ENCODE measurements around the gene ALDH1L2.

ALDH1L2 gene

DNA sequence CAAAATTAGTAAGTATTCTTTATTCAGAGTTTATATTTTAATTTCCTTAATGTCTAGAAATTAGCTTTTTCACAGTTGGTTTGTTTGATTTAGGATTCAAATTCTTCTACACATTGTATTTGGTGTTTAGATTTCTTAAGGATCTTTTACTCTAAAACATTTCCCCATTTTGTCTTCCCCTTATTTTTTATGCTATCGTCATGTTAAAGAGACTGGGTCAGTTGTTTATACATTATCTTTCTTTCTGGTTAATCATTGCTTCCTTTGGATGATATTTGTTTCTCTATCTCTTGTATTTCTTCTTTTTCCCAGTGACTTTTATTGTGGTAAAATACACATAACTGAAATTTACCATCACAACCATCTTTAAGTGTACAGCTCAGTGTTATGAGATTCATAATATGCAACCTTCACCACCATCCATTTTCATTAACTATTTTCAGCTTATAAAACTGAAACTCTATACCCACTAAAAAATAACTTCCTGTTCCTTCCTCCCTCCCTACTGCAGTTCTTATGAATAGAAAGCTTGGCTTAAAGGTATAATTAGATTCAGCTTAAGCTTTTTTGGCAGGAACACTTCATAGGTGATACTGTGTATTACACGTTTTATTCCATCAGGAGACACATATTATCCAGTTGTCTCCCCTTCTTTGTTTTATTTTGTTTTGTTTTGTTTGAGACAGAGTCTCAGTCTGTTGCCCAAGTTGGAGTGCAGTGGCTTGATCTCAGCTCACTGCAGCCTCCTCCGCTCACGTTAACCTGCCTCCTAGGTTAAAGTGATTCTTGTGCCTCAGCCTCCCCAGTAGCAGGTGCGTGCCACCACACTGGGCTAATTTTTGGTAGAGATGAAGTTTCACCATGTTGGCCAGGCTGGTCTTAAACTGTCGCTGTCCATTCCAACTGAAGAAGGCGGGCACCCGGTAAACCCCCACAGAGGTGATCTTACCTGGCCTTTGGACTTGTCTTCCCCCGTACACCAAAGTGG lies 53.1 kb downstream of the ALDH1L2 start:
- H3K27ac Mint-ChIP-seq = peak overlapping the region; percentile 57
- no peaks in the 10 kb centered on the region for H3K9me3 Mint-ChIP-seq
- H3K4me3 Mint-ChIP-seq = peak overlapping the region; percentile 23
- H3K36me3 Mint-ChIP-seq (ENCODE audit: low read depth) = peaks cover 17% of the 10 kb centered on the region
- peaks cover 37% of the 10 kb centered on the region for H3K4me1 Mint-ChIP-seq (ENCODE audit: low read depth)
- H3K27me3 Mint-ChIP-seq = no peaks in the 10 kb centered on the region

DNA sequence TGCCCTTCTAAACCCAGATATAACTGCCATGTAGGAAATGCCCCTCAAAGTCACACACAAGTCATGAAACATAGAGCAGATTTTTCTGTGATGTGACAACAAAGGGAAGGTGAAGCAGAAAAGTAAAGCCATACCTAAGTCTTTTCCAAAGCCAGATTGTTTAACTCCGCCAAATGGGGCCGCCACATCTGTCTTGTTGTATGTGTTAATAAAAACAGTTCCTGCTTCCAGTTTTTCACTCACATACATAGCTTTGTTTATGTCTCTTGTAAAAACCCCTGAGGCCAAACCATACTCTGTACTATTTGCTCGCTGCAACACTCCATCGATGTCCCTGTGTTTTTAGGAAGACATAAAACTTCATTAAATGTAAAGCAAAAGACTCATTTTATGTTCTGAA lies 57.8 kb downstream of the ALDH1L2 start:
- H3K36me3 Mint-ChIP-seq (ENCODE audit: low read depth) = peaks cover 20% of the 10 kb centered on the region
- H3K9me3 Mint-ChIP-seq = no peaks in the 10 kb centered on the region
- H3K4me1 Mint-ChIP-seq (ENCODE audit: low read depth) = peaks cover 8% of the 10 kb centered on the region
- no peak overlapping the region for H3K4me3 Mint-ChIP-seq
- H3K27me3 Mint-ChIP-seq = no peaks in the 10 kb centered on the region
- no peak overlapping the region for H3K27ac Mint-ChIP-seq

DNA sequence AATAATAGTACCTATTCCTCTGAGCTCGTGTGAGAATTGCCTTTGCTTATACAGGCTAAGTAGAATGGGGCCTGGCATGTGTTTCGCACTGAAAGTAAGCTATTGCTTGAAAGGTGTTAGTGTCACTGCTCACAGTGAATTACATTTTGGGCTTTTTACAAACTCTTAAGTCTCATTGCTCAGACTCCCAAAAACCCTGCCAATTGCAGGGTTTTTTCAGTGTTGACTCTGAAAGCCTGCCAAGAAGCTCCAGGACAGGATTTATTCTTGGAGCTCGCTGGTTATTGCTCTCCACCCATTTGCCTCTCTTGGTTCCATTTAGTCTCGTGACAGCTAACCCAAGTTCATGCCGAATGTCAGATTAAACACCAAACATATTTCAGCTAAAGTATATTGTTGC lies 58.4 kb downstream of the ALDH1L2 start:
- Mint-ChIP-seq H3K9me3 (no peaks in the 10 kb centered on the region), H3K27me3 (no peaks in the 10 kb centered on the region), H3K4me3 (no peak overlapping the region), H3K27ac (no peak overlapping the region), H3K36me3 (ENCODE audit: low read depth) (peaks cover 20% of the 10 kb centered on the region), H3K4me1 (ENCODE audit: low read depth) (peaks cover 3% of the 10 kb centered on the region)

DNA sequence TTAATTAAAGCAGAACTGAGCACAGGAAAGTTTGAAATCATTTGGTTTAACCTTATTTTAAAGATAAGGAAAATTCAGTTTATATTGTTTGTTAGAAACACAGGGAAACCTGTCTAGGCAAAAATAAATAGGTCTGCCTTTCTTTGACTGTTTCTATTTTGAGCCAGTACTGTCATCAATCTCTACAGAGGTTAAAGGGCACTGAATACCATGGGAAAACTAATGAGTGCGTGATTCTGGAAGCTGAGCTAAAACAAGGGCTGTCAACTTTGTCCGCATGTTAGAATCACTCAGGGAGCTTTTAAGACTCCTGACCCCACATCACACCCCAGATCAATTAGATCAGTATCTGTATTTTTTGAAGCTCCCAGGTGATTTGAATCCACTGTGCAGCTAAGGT lies 59.3 kb downstream of the ALDH1L2 start:
- H3K36me3 Mint-ChIP-seq (ENCODE audit: low read depth) = peaks cover 20% of the 10 kb centered on the region
- H3K4me1 Mint-ChIP-seq (ENCODE audit: low read depth) = no peaks in the 10 kb centered on the region
- no peak overlapping the region for H3K27ac Mint-ChIP-seq
- no peak overlapping the region for H3K4me3 Mint-ChIP-seq
- no peaks in the 10 kb centered on the region for H3K9me3 Mint-ChIP-seq
- no peaks in the 10 kb centered on the region for H3K27me3 Mint-ChIP-seq

DNA sequence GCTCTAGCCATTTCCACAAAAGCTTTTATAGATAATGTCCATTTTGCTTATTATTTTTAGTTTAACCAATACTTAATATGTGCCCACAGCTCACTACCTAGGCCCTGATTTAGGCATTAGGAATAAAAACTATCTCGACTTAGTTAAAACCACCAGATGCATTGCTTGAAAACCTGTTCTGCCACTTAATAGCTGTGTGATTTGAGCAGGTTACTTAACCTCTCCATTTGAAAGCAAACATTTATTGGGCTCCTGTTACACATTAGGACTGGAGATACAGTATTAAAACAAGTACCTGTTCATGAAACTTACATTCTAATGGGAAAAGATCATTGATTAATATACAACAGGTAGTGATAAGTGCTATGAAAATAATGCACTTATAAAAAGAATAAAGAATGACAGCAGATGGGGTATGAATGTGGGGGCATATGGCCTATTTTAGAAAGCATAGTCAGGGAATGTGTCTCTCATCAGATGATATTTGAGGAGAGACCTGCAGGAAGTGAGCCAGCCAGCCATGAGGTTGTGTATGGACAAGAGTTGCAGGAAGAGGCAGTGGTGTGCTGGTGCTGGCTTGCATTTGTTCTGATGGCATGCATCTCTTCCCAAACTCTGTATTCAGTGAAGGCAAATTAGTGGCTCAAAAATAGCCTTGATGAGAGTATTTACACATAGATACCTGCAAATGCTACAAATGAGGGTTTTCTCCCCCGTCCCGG lies 63.9 kb downstream of the ALDH1L2 start:
- Mint-ChIP-seq H3K4me3 (no peak overlapping the region), H3K27ac (no peak overlapping the region), H3K4me1 (ENCODE audit: low read depth) (no peaks in the 10 kb centered on the region), H3K27me3 (no peaks in the 10 kb centered on the region), H3K9me3 (no peaks in the 10 kb centered on the region), H3K36me3 (ENCODE audit: low read depth) (peaks cover 30% of the 10 kb centered on the region)

DNA sequence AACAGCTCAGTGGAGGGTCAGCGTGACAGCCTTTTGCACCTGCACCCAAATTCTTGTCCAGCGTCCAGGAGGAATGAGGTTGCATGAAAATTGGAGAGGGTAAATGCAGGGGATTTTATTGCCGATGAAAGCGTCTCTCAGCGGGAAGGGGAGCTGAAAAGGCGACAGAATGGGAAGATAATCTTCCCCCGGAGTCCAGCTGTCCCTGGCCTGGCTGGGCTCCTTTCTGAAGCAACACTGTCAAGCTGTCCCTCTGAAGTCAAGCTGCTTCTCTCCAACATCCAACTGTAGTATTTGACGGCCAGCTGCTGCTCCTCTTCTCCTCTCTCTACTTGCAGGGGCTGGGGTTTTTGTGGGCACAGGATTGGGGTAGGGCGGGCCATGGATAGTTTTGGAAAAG lies 65.5 kb downstream of the ALDH1L2 start:
- no peaks in the 10 kb centered on the region for H3K27me3 Mint-ChIP-seq
- H3K4me1 Mint-ChIP-seq (ENCODE audit: low read depth) = no peaks in the 10 kb centered on the region
- no peaks in the 10 kb centered on the region for H3K9me3 Mint-ChIP-seq
- no peak overlapping the region for H3K27ac Mint-ChIP-seq
- peaks cover 41% of the 10 kb centered on the region for H3K36me3 Mint-ChIP-seq (ENCODE audit: low read depth)
- H3K4me3 Mint-ChIP-seq = no peak overlapping the region

DNA sequence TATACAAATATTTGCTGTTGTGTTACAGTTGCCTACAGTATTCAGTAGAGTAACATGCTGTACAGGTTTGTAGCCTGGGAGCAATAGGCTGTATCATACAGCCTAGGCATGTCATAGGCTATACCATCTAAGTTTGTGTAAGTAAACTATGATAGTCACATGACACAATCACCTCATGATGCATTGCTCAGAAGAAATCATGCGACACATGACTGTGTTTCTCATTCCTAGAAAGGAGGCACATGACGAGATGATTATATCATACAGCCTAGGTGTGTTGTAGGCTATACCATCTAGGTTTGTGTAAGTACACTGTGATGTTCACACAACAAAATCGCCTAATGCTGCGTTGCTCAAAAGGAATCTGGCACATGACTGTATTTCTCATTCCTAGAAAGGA lies 66.2 kb downstream of the ALDH1L2 start:
- H3K27ac Mint-ChIP-seq = no peak overlapping the region
- H3K9me3 Mint-ChIP-seq = no peaks in the 10 kb centered on the region
- H3K27me3 Mint-ChIP-seq = no peaks in the 10 kb centered on the region
- H3K4me3 Mint-ChIP-seq = no peak overlapping the region
- peaks cover 40% of the 10 kb centered on the region for H3K36me3 Mint-ChIP-seq (ENCODE audit: low read depth)
- H3K4me1 Mint-ChIP-seq (ENCODE audit: low read depth) = no peaks in the 10 kb centered on the region

DNA sequence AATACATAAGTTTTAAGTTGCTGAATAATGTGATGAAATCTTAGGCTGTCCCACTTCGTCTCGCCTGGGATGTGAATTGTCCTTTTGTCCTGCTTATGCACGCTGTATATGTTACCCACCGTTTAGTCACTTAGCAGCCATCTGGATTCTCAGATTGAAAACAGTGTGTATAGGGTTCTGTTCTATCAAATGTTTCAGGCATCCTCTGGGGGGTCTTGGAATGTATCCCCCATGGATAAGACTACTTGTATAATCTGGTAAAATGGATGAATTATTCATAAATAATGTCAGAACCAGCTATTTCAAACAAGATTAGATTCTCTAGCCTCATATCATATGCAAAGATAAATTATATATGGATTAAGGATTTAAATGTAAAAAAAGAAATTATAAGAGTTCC lies 68.7 kb downstream of the ALDH1L2 start:
- Mint-ChIP-seq H3K27me3 (no peaks in the 10 kb centered on the region), H3K4me1 (ENCODE audit: low read depth) (no peaks in the 10 kb centered on the region), H3K9me3 (peaks cover 4% of the 10 kb centered on the region), H3K4me3 (no peak overlapping the region), H3K36me3 (ENCODE audit: low read depth) (peaks cover 57% of the 10 kb centered on the region), H3K27ac (no peak overlapping the region)

DNA sequence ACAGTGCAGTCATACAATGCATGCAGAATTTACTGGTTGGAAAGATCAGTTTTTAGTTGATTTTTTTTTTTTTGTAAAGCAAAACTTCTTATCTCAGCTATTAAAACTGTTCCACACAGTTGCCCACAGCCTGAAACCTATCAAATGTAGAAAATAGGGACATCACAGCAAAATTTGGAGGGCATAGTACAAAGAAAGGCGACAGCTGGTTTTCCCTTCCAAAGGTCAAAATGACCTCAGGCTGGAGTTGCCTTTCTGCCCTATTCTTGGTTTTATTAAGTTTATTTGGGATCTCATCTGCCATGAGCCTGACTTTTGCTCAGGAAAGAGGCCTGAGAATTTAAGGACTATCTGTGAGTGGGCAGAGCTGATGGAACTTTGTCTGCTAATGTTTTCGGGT lies 69.7 kb downstream of the ALDH1L2 start:
- Mint-ChIP-seq H3K4me3 (no peak overlapping the region), H3K36me3 (ENCODE audit: low read depth) (peaks cover 67% of the 10 kb centered on the region), H3K9me3 (peaks cover 10% of the 10 kb centered on the region), H3K4me1 (ENCODE audit: low read depth) (no peaks in the 10 kb centered on the region), H3K27ac (no peak overlapping the region), H3K27me3 (no peaks in the 10 kb centered on the region)

DNA sequence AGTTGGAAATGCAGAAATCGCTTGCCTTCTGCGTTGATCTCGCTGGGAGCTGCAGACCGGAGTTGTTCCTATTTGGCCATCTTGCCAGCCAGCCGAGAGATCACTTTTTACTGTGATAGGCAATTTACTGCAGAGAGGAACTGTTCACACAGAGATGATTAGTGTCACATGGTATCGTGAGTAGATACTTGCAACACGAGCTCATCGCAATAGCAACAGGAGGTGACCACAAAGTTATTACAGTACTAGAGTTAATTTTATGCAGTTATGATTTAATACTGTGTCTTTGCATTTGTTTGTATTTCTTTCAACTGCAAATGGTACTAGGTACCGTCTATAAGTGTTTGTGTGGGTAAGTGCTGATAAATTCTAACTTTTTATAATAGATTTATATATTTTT lies 70.4 kb downstream of the ALDH1L2 start:
- Mint-ChIP-seq H3K27ac (no peak overlapping the region), H3K4me3 (no peak overlapping the region), H3K36me3 (ENCODE audit: low read depth) (peaks cover 74% of the 10 kb centered on the region), H3K27me3 (no peaks in the 10 kb centered on the region), H3K9me3 (peaks cover 10% of the 10 kb centered on the region), H3K4me1 (ENCODE audit: low read depth) (no peaks in the 10 kb centered on the region)

DNA sequence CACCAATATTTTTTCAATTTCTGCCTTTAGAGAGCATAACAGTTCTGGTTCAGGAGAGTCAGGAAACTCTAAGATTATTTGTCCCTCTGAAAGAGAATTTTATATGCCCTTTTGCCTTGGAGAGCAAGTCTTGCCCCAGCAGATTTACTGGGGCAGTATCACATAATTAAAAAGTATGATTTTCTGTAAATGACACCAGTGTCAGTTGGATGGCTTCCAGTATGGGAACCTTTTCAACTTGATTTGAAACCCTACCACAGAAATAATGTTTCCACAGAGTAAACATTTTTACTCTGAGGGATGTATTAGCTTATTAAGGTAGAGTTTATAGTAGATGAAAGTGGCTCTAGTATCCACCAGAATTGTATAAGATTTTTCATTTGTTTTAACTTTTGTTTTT lies 82.8 kb downstream of the ALDH1L2 start:
- H3K9me3 Mint-ChIP-seq = peaks cover 8% of the 10 kb centered on the region
- no peak overlapping the region for H3K4me3 Mint-ChIP-seq
- no peaks in the 10 kb centered on the region for H3K4me1 Mint-ChIP-seq (ENCODE audit: low read depth)
- peaks cover 93% of the 10 kb centered on the region for H3K36me3 Mint-ChIP-seq (ENCODE audit: low read depth)
- no peaks in the 10 kb centered on the region for H3K27me3 Mint-ChIP-seq
- no peak overlapping the region for H3K27ac Mint-ChIP-seq

DNA sequence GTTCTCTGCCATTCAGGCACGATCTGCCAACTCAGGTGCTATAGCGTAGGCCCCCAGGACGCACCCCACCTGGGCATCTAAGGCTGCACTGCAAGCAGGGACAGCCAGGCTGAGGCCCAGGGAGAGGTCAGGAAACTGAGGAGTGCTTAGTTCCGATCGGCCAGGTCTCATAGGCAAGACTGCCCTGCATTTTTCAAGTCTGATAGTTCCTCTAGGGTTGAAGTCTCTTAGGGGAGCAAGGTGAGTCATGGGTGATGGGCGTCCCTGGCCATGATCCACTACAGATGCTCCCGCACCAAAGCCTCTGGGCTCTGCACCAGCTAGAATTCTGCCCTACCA lies 84.9 kb downstream of the ALDH1L2 start:
- Mint-ChIP-seq H3K4me1 (ENCODE audit: low read depth) (no peaks in the 10 kb centered on the region), H3K4me3 (no peak overlapping the region), H3K36me3 (ENCODE audit: low read depth) (peaks cover 88% of the 10 kb centered on the region), H3K9me3 (peaks cover 8% of the 10 kb centered on the region), H3K27me3 (no peaks in the 10 kb centered on the region), H3K27ac (no peak overlapping the region)

DNA sequence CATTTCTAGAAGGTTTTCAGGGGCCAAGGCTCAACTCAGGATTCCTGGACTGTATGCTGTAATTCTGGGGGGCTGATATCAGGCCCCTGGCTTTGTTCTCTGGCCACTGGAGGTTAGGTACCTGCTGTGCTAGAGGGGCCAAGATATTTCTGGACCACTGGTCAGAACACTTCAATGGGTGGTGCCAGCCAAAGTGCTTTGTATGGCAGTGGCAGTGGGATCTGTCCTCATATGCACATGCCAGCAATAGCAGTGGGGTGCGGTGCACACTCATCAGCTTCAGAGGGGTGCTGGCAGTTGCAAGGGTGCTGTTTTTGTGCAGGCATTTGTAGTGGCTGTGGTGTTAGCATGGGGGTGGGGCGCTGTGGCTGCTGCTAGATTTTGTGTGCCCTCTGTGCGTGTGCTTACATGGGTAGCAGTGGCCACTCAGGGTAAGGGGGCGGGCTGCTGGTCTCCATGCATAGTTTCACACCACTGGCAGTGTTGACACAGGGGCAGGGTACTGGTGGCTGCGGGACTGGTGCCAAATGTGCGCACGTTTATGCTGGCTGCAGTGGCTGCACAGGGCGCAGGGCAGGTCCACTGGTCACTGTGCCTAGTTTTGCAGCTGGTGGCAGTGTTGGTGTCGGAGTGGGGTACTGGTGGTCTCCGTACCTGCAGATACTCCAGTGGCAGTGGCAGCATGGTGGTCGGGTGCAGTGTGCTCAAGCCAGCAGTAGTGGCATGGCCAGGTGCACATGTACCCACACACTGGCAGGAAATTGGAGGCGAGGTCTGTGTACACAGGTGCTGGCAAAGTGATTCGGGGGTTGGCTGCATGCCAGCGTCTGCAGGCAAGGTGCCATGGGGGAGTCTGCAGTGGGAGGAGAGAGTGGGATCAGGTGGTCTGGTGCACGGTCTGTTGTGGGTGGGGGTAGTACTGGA lies 85.6 kb downstream of the ALDH1L2 start:
- Mint-ChIP-seq H3K27ac (no peak overlapping the region), H3K4me1 (ENCODE audit: low read depth) (no peaks in the 10 kb centered on the region), H3K9me3 (peaks cover 8% of the 10 kb centered on the region), H3K36me3 (ENCODE audit: low read depth) (peaks cover 88% of the 10 kb centered on the region), H3K4me3 (no peak overlapping the region), H3K27me3 (no peaks in the 10 kb centered on the region)

DNA sequence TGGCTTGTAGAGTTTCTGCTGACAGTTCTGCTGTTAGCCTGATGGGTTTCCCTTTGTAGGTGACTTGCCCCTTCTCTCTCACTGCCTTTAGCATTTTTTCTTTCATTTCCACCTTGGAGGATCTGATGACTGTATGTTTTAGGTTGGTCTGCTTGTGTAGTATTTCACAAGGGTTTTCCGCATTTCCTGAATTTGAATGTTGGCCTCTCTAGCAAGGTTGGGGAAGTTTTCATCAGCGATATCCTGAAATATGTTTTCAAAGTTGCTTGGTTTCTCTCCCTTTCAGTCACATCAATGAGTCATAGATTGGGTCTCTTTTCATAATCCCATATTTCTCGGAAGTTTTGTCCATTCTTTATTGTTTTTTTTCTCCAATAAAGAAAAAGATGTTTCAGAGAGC lies 86.7 kb downstream of the ALDH1L2 start:
- H3K9me3 Mint-ChIP-seq = peaks cover 8% of the 10 kb centered on the region
- H3K36me3 Mint-ChIP-seq (ENCODE audit: low read depth) = peaks cover 89% of the 10 kb centered on the region
- H3K4me3 Mint-ChIP-seq = no peak overlapping the region
- H3K4me1 Mint-ChIP-seq (ENCODE audit: low read depth) = no peaks in the 10 kb centered on the region
- no peak overlapping the region for H3K27ac Mint-ChIP-seq
- H3K27me3 Mint-ChIP-seq = no peaks in the 10 kb centered on the region

DNA sequence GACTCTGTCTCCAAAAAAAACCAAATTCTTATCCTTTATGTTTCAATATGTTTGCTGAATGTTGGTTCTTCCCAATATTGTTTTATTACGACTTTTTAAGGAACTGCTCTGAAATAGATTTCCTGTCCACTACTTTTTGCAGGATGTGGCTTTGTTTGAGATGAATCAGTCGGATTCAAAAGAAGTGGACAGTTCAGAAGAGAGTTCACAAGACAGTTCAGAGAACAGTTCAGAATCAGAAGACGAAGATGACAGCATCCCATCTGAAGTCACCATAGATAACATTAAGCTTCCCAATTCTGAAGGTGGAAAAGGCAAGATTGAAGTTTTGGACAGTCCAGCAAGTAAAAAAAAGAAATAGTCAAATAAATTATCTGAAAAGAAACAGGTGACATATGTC lies 89.9 kb downstream of the ALDH1L2 start:
- H3K27me3 Mint-ChIP-seq = no peaks in the 10 kb centered on the region
- no peak overlapping the region for H3K4me3 Mint-ChIP-seq
- H3K27ac Mint-ChIP-seq = no peak overlapping the region
- peaks cover 20% of the 10 kb centered on the region for H3K4me1 Mint-ChIP-seq (ENCODE audit: low read depth)
- H3K36me3 Mint-ChIP-seq (ENCODE audit: low read depth) = peaks cover 89% of the 10 kb centered on the region
- H3K9me3 Mint-ChIP-seq = no peaks in the 10 kb centered on the region

Data from stimulated activated naive CD8-positive, alpha-beta T cell treated with anti-CD3 and anti-CD28 coated beads, Interleukin-15, Interleukin-2, amounts not matched to agents 100 ng/mL and 50 ng/mL, for 24 hours (primary cell).